ENCODE measurements around the gene PIP5K1B. TPM values are rescaled to one million over a fixed set of nuclear protein-coding genes. Genes with fewer than 3 reads are reported as not detected.

The PIP5K1B gene
- total and polyA plus RNA-seq, 2 of the 13 experiments (the other 11 are each of a cell fraction or from before 2014, with no cell fraction given), result 15.8 to 17.5 TPM

- no peak for TF ChIP-seq FOXO4 (CRISPR knock-in tag; conservative IDR thresholded peaks at IDR 0.05)
- TF ChIP-seq RFX5 (IDR thresholded peaks at IDR 0.05; ENCODE audit: low read depth, low read length), result no peak
- TF ChIP-seq SYNCRIP (IDR thresholded peaks at IDR 0.05; ENCODE audit: insufficient read depth, low read depth, low read length), result no peak
- no peak for TF ChIP-seq MBNL3 (CRISPR knock-in tag; conservative IDR thresholded peaks at IDR 0.05)
- no peak for TF ChIP-seq POLR2AphosphoS2 (IDR thresholded peaks at IDR 0.05; ENCODE audit: low read depth, low read length)
- no peak for TF ChIP-seq EEA1 (CRISPR knock-in tag; IDR thresholded peaks at IDR 0.05; ENCODE audit: borderline replicate concordance)
- no peak for TF ChIP-seq NCOA5 (CRISPR knock-in tag; IDR thresholded peaks at IDR 0.05)
- no peak for TF ChIP-seq ZNF441 (CRISPR knock-in tag; IDR thresholded peaks at IDR 0.05; ENCODE audit: borderline replicate concordance)
- no peak for TF ChIP-seq MXD1 (CRISPR knock-in tag; IDR thresholded peaks at IDR 0.05)
- TF ChIP-seq ZNF589 (CRISPR knock-in tag; conservative IDR thresholded peaks at IDR 0.05), result no peak
- TF ChIP-seq MATR3 (CRISPR knock-in tag; IDR thresholded peaks at IDR 0.05), result no peak
- TF ChIP-seq MNT (IDR thresholded peaks at IDR 0.05), result no peak
- TF ChIP-seq ZNF747 (CRISPR knock-in tag; IDR thresholded peaks at IDR 0.05; ENCODE audit: borderline replicate concordance), result no peak; the same call in 1 of the 2 replicates
- TF ChIP-seq ZNF687 (CRISPR knock-in tag; IDR thresholded peaks at IDR 0.05), result no peak
- no peak for TF ChIP-seq SIN3B (IDR thresholded peaks at IDR 0.05; ENCODE audit: low read length)
- TF ChIP-seq SP5 (CRISPR knock-in tag; IDR thresholded peaks at IDR 0.05; ENCODE audit: borderline replicate concordance, low read depth), result peak; percentile 56; the same call in 1 of the 2 replicates
- 0 out of 2 replicates have a peak, but pooled peaks have one; percentile 42 for TF ChIP-seq ZNF598 (CRISPR knock-in tag; IDR thresholded peaks at IDR 0.05; ENCODE audit: borderline replicate concordance)
- TF ChIP-seq ATF2 (CRISPR knock-in tag; IDR thresholded peaks at IDR 0.05), result no peak
- TF ChIP-seq ZNF780A (CRISPR knock-in tag; IDR thresholded peaks at IDR 0.05), result no peak
- no peak for TF ChIP-seq SMAD3 (CRISPR knock-in tag; IDR thresholded peaks at IDR 0.05)
- TF ChIP-seq ARNT (IDR thresholded peaks at IDR 0.05), result no peak
- peak; percentile 48; the same call in 1 of the 2 replicates for TF ChIP-seq HNF4G (IDR thresholded peaks at IDR 0.05; ENCODE audit: borderline replicate concordance, low read depth, low read length)
- peak; percentile 63; the same call in 1 of the 2 replicates for TF ChIP-seq HNF4G (CRISPR knock-in tag; IDR thresholded peaks at IDR 0.05; ENCODE audit: borderline replicate concordance, low read depth)
Measured at GRCh38 chr9:68739621-68740174, 34.7 kb downstream of the PIP5K1B start (continued).
